Measurements from ENCODE around the gene FCN2. TPM values are rescaled to one million over a fixed set of nuclear protein-coding genes. Genes with fewer than 3 reads are reported as not detected.

Gene FCN2
- total RNA-seq (2014; rRNA removed; shearing (Covaris generic)): not detected in 2 replicates

GRCh38 chr9:134880484-134881312 is at the start of gene FCN2:
TSS of gene FCN2 (plus strand) at chr9:134880810. CDS start at chr9:134880822, 12 bp downstream.

GRCh38 chr9:134917431-134918373 is 37.1 kb downstream of the FCN2 start, which contains the start of gene FCN1:
TSS of gene FCN1 (minus strand) at chr9:134917912. CDS start at chr9:134917871, 41 bp downstream.

Small RNA genes within 50 kb of the gene (small RNA-seq; reads per million reads assigned to genes)
- not detected for gene AL603650.1
- not detected for gene MIR3689A
- not detected for gene MIR3689B
- gene MIR3689C: not detected
- not detected for gene MIR3689D1
- gene MIR3689D2: not detected
- gene MIR3689E: not detected
- not detected for gene MIR3689F

Other genes starting within 250 kb of the FCN2 start
- 11.1 and 11.7 TPM in 2 replicates for gene COL5A1, start 239.0 kb upstream of the FCN2 start, total RNA-seq (2014; rRNA removed; shearing (Covaris generic))
- gene FCN1, start 37.1 kb downstream of the FCN2 start, total RNA-seq (2014; rRNA removed; shearing (Covaris generic)): not detected in 2 replicates
- 0.13 TPM in 1 of 2 replicates, not detected in the other for gene OLFM1, start 206.9 kb downstream of the FCN2 start, total RNA-seq (2014; rRNA removed; shearing (Covaris generic))